Esophagus muscularis mucosa (tissue), 4 donors: ENCODE results near the gene ARSG.

Source experiments
- EP300 ChIP-seq: sonication (generic); formaldehyde crosslinking; IDR thresholded peaks from one replicate; pipeline ENCODE4 v1.6.1; 2017; ENCODE audit warnings: antibody characterized with exemption
- POLR2A ChIP-seq: fragments of 450-650 bp; IDR thresholded peaks from one replicate; pipeline ENCODE4 v1.6.1; 2017; ENCODE audit warnings: antibody characterized with exemption, moderate library complexity, mild to moderate bottlenecking, low read depth
- POLR2AphosphoS5 ChIP-seq, 2 donors: sonication (generic); formaldehyde crosslinking; IDR thresholded peaks; one replicate each; pipeline ENCODE4 v1.6.1; 2017; ENCODE audit warnings: antibody characterized with exemption in 2 of 2
- TF ChIP-seq, protein P1 (sequence below), 3 experiments: fragments of 200-600 bp in 2 of 3; fragments of 450-650 bp in 1 of 3; sonication (generic) in 2 of 3; IDR thresholded peaks; one replicate each; pipeline ENCODE4 v1.5.1; 2017 to 2019; ENCODE audit warnings: antibody characterized with exemption in 3 of 3, mild to moderate bottlenecking in 2 of 3, moderate library complexity in 1 of 3

DNA sequence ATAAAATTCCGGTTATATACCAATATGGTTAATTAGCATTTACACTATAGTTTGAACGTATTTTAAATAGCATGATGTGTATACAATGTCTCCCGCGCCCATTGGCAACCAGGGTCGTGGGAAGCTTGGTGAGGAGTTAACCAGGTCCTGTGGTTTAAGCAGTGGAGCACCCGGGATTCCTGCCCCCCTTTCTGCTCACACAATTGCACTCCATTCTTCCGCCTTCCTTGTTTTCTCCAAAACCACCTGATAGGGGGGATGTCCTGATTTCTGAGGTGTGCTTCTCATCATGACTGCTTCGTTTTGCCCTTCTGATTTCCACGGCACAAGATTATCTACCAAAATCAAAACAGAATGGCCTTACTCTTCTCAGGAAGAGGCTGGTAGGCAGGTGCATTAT is 130.2 kb downstream of the ARSG start:
- TF ChIP-seq POLR2A = no peak
- TF ChIP-seq, protein P1, sequence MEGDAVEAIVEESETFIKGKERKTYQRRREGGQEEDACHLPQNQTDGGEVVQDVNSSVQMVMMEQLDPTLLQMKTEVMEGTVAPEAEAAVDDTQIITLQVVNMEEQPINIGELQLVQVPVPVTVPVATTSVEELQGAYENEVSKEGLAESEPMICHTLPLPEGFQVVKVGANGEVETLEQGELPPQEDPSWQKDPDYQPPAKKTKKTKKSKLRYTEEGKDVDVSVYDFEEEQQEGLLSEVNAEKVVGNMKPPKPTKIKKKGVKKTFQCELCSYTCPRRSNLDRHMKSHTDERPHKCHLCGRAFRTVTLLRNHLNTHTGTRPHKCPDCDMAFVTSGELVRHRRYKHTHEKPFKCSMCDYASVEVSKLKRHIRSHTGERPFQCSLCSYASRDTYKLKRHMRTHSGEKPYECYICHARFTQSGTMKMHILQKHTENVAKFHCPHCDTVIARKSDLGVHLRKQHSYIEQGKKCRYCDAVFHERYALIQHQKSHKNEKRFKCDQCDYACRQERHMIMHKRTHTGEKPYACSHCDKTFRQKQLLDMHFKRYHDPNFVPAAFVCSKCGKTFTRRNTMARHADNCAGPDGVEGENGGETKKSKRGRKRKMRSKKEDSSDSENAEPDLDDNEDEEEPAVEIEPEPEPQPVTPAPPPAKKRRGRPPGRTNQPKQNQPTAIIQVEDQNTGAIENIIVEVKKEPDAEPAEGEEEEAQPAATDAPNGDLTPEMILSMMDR (IDR thresholded peaks at IDR 0.05) = no peak
- no peak for TF ChIP-seq POLR2AphosphoS5 (IDR thresholded peaks at IDR 0.05)
- no peak for TF ChIP-seq EP300
